Left cardiac atrium (tissue), 4 donors: ENCODE measurements around the gene WASL. TPM values are rescaled to one million over a fixed set of nuclear protein-coding genes. Genes with fewer than 3 reads are reported as not detected.
"Not testable (repeated sequence)": the region's sequence is repeated elsewhere in the genome, so short reads cannot be mapped to it uniquely, and the experiment has no call there.

Source experiments
- ATAC-seq, 2 donors: fragments of 200-7000 bp; cut with Tn5 transposase; one replicate each; pipeline ENCODE4 v1.9.1; 2020; ENCODE audit warnings: mild to moderate bottlenecking in 2 of 2, moderate library complexity in 2 of 2
- DNase-seq: peaks from one replicate; pipeline ENCODE4 v3.0.0-alpha.2; 2020
- intact Hi-C, 2 donors: fragments of 100-400 bp; cut with DNase I; formaldehyde crosslinking; loops; one replicate each; pipeline versions ENCODE4 v1.14.1 to v1.15.1; 2022 to 2023
- total RNA-seq, 2 donors: library from RNA; stranded (reverse); fragmentation: NEBNext Ultra II Directional; extraction: Animal tissue kit (Norgen Biotek cat#: 25700); gene quantifications; one replicate each; pipeline ENCODE4 v1.2.1, GENCODE V29; 2021
- donor health status: DM: no; HTN: yes; CAD: no.
- donor health status: DM: no; HTN: yes; CAD: no; lungs with severe emphysema.
- donor health status: DM: yes; HTN: yes; CAD: no.
- donor health status: Dilated cardiomyopathy.

Gene WASL
- total RNA-seq, 2 donors from 2014 or later: 25.1 to 26.8 TPM

DNA sequence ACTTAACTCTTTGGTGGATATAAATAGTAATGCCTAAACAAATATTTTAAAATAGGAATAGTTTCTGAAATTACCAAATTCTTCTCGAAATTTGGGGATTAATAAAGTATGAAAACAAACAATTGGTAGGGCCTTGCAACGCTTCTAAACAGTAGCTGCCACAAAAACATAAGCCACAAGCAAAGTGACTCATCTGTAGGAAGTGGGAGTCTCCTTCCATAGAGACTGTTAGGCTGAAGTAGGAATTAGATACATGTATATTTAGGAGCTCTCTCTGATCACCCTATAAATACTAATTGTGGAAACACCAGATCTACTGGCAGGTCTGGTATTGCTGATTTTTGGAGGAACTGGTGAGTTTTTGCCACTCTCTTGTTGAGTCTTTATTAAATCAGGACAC, 98.8 kb downstream of the WASL start:
- ATAC-seq: no peak
- intact Hi-C loops: no loop called here
- no peak for DNase-seq

DNA sequence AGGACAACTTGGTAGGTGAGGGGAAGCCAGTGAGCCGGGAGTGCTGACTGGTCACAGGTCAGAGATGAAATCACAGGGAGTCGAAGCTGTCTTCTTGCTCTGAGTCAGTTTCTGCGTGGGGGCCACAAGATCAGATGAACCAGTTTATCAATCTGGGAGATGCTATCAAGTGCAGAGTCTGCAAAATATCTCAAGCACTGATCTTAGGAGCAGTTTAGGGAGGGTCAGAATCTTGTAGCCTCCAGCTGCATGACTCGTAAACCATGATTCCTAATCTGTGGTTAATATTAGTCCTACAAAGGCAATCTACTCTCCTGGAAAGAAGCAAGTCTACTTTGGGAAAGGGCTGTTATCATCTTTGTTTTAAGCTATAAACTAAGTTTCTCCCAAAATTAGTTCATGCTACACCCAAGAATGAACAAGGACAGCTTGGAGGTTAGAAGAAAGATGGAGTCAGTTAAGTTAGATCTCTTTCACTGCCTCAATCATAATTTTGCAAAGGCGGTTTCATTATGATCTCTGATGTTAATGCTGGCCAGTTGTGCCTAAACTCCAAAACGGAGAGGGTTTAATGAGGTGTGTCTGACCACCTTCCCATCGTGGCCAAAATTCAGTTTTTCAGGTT, 101.6 kb downstream of the WASL start:
- intact Hi-C loops: no loop called here
- ATAC-seq (no peak), DNase-seq (no peak)

DNA sequence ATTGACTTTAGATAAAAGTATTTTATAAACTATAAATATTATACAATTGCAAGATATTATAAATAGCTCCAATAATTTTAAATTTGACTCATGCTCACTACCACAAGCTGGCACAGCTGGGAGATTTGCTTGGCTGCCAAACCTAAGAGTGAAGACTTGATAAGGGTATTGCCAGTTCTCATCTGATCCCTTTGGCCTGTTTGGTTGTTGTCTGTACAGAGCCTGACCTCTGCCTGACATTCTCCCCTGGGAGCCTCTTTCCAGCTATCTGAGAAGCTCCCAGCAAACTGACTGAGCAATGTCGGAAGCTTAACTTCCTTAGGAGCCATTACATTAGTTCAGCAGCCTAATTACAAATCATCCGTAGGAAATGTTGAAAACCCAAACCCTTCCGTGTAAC, 103.3 kb downstream of the WASL start:
- intact Hi-C loops: no loop called here
- DNase-seq: peak; percentile 59
- peak; percentile 91 to 93 for ATAC-seq

DNA sequence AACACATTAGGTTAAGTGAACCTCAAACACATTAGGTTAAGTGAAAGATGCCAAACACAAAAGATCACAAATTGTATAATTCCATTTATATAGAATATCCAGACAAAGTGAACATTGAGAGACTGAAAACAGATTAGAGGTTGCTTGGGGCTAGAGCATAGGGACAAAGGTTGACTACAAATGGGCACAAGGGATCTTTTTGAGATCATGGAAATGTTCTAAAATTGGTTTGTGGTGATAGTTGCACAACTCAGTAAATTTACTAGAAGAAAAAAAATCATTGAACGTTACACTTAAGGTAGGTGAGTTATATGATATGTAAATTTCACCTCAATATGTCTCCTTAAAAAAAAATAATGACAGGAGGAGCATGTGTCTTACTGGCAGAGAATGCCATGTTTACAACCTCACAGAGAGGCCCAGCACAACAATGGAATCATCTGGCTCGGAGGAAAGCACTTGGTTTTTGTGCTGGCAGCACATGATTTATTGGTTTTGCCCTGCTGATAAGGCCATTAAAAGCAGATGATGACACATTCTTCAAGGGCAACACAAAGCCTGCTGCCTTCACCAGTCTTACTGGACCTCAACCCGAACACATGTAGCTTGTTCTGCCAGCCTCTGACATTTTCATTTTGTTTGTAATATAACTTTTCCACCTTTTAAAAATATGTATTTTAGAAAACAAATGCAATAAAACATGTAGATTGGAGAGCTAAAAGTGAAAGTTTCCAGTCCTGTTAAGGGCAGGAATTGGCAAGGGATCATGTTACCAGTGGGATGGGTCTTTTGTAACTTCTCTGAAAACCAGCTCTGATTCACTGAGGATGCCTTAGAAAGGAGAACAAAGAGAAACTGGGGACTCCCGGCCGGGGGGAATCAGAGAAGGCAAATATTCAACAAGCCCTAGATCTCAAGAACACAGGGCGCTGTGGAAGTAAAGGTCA, 105.0 kb downstream of the WASL start:
- DNase-seq: no peak
- intact Hi-C loops: no loop called here
- peak; percentile 60 to 78 for ATAC-seq

DNA sequence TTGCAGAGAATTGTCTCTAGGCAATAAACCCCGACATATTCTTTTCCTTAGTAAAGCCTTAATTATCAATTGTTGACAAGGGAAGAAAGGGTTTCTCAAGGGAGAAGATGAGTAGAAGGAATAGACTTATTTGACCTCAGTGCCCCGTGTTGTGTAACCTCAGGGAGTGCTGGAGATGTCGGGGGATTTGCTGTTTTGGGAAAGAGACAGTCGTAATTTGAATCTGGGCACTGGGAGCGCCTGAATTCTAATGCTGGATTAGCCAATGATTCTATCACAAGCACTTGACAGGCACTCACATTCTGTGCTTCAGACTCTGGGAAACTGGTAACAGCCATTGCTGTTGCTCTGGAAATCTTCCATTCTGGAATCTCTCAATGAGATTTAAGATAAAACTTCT, 106.9 kb downstream of the WASL start:
- intact Hi-C loops: no loop called here
- peak in 1 of 2 donors; percentile 12 for ATAC-seq
- DNase-seq: no peak

DNA sequence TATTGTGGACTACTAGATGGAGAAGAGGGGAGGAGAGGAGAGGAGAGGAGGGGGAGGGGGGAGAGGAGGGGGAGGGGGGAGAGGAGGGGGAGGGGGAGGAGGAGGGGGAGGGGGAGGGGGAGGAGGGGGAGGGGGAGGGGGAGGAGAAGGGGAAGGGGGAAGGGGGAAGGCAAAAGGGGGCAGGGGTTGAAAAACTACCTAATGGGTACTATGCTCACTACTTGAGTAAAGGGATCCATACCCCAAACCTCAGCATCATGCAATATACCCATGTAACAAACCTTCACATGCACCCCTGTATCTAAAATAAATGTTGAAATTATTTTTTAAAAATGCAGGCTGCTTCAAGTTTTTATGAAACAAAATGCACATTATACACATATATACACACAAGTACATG, 108.2 kb downstream of the WASL start:
- DNase-seq: no peak
- ATAC-seq: no peak
- intact Hi-C loops: no loop called here

DNA sequence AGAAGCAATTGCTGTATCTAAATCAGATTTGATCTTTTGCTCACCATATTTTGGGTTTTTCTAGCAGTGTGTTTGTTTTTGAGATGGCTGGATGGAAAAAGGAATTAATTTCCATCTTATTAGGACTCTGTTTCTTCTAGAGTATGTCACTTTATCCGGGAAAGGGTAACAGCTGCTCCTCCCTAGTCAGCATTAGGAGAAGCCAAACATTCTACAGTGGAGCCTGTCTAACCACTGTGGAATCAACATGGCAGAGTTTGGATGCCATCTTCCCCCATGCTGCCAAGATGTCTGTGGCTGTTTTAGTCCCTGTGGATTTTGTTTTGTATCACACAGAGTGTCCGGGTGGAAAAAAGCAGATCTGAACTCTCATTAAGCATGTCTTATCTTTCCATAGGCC, 109.2 kb downstream of the WASL start:
- no peak for DNase-seq
- intact Hi-C loops: loop anchor here (5.0 to 10.0 kb wide), 3 partner anchors 43 to 225 kb away; no protein-coding TSS in a partner anchor
- no peak for ATAC-seq

DNA sequence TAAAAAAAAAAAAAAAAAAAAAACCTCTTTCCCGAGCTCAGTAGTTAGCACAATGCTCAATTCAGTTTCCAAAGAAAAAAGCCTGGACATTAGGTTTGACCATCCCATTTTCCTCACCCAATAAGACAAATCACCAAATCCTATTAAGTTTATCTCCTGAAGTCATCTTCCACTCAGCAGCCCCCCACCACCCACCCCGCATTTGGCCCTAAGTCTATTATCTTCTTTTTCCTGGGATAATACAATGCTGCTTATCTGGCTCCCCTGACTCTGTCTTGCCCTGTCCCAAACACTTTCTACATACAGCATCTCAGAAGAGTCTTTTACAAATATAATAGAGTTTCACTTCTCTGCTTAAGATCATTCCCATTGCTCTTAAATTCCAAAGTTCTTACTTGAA, 110.9 kb downstream of the WASL start:
- ATAC-seq: no peak
- intact Hi-C loops: loop anchor here (5.0 to 10.0 kb wide), 3 partner anchors 44 to 227 kb away; no protein-coding TSS in a partner anchor
- DNase-seq: no peak

DNA sequence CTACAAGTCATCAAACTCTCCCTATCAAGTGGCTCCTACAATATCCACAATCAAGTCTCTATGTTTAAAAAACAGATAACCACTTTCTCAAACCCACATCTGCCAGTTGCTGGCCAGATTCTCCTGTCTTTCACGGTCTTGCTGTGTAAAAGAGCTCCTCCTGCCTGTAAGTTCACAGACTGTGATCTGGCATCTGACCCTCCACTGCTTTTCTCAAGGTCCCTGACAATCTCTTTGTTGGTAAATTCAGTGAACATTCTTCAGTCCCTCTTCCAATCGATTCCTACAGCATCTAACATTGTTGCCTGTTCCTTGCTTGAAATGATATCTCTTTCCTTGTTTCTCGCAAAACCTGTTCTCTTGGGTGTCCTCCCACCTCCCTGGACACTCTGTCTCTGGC, 111.6 kb downstream of the WASL start:
- no peak for DNase-seq
- ATAC-seq: no peak
- intact Hi-C loops: loop anchor here (5.0 to 10.0 kb wide), 3 partner anchors 45 to 228 kb away; no protein-coding TSS in a partner anchor

DNA sequence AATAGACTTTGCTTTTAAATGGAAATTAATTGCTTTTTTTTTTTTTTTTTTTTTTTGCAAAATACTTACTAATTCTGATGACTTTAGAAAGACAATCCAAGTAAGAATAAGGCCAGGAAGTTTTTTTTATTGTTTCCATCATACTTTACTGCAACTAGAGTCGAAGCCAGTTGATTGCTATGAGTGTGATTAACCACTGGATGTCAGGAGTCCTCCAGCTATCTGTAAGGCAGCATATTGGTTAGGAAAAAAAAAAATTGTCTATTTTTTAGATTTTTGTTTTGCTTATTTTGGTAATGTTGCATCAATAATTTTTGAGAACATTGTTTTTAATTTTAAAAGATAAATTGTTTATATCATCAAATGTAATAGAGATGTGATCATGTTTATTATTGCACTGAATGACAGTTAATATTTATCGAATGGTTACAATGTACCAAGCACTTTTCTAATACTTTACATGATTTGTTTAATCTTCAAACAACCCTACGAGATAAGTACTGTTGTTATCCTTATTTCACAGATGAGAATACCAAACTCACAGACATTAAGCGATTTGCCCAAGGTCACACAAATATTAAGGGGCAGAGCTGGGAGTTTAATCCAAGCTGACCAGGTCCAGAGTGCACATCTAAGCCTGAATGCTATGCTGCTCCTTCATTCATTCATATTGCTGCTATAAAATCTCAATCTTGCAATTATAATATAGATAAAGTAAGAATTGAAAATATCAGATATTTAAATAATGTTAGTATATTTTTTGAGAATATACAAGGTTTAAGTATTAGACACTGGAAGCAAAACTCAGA, 113.0 kb downstream of the WASL start:
- ATAC-seq (peak; percentile 63 to 66), DNase-seq (no peak)
- intact Hi-C loops: loop anchor here (2.0 to 10.0 kb wide), 4 partner anchors 47 to 229 kb away; no protein-coding TSS in a partner anchor

DNA sequence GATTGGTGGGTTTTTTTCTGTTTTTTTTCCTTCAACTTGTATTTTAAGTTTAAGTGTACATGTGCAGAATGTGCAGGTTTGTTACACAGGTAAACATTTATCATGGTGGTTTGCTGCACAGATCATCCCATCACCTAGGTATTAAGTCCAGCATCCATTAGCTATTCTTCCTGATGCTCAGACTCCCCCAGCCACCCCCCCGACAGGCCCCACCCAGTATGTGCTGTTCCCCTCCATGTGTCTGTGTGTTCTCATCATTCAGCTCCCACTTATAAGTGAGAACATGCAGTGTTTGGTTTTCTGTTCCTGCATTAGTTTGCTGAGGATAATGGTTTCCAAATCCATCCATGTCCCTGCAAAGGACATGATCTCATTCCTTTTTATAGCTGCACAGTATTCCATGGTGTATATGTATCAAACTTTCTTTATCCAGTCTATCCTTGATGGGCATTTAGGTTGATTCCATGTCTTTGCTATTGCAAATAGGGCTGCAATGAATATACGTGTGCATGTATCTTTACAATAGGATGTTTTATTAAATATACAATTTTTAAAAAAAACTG, 114.7 kb downstream of the WASL start:
- ATAC-seq: peak in 1 of 2 donors; percentile 23
- DNase-seq: not testable (repeated sequence)
- intact Hi-C loops: loop anchor here (2.0 to 10.0 kb wide), 2 partner anchors 231 kb away; no protein-coding TSS in a partner anchor

DNA sequence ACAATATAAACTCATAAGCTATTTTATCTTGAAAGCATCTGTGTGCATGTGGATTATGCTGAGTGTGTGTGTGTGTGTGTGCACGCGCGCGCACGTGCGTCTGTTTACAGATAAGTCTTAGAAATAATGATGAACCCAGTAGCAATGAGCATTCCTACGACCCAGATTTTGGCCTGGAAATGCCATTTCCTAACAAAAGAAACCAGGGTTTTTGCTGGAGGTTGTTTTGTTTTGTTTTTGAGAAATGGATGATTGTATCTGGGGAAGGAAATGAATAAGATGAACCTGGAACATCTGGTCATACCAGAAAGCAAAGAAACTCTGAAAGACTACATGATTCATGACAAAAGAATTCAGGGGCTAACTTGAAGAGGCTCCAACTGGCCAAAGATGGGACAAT, 115.2 kb downstream of the WASL start:
- DNase-seq: no peak
- no peak for ATAC-seq
- intact Hi-C loops: loop anchor here in 1 of 2 donors (10.0 kb wide), 1 partner anchor 231 kb away; no protein-coding TSS in a partner anchor

DNA sequence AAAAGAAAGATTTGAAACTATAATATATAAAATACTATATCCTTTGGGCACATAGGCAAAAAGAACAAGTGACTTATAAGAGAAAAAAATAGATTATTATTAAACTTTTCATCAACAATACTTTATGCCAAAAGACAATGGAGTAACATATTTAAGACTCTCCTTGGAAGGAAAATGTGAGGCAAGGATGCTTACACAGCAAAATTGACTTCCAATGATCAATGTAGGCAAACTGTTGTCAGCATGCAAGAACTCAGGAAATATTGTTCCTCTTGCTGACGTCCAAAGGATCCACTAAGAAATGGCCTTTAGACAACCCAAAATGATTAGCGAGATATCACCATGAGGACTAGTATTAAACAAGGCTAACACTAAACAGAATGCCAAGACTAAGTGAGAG, 116.0 kb downstream of the WASL start:
- ATAC-seq (no peak), DNase-seq (no peak)
- intact Hi-C loops: loop anchor here in 1 of 2 donors (10.0 kb wide), 1 partner anchor 232 kb away; no protein-coding TSS in a partner anchor

Other genes starting within 250 kb of the WASL start
- under 1 TPM; 0.24 to 0.38 TPM for gene IQUB, start 214.4 kb downstream of the WASL start, total RNA-seq
- gene NDUFA5, start 191.2 kb downstream of the WASL start, total RNA-seq: 100 to 1,000 TPM; 240 to 283 TPM
- 10 to 100 TPM; 18.9 to 34.3 TPM for gene ASB15, start 147.2 kb downstream of the WASL start, total RNA-seq
- gene LMOD2, start 93.1 kb downstream of the WASL start, total RNA-seq: 100 to 1,000 TPM; 220 to 376 TPM
- not detected for gene HYAL4, start 96.2 kb upstream of the WASL start, total RNA-seq
- gene SPAM1, start 176.2 kb upstream of the WASL start, total RNA-seq: not detected